ENCODE results near the gene CLTCL1. TPM values are rescaled to one million over a fixed set of nuclear protein-coding genes. Genes with fewer than 3 reads are reported as not detected.

CLTCL1 gene
- total RNA-seq, 1 experiment from 2014 or later = 7.9 TPM

DNA sequence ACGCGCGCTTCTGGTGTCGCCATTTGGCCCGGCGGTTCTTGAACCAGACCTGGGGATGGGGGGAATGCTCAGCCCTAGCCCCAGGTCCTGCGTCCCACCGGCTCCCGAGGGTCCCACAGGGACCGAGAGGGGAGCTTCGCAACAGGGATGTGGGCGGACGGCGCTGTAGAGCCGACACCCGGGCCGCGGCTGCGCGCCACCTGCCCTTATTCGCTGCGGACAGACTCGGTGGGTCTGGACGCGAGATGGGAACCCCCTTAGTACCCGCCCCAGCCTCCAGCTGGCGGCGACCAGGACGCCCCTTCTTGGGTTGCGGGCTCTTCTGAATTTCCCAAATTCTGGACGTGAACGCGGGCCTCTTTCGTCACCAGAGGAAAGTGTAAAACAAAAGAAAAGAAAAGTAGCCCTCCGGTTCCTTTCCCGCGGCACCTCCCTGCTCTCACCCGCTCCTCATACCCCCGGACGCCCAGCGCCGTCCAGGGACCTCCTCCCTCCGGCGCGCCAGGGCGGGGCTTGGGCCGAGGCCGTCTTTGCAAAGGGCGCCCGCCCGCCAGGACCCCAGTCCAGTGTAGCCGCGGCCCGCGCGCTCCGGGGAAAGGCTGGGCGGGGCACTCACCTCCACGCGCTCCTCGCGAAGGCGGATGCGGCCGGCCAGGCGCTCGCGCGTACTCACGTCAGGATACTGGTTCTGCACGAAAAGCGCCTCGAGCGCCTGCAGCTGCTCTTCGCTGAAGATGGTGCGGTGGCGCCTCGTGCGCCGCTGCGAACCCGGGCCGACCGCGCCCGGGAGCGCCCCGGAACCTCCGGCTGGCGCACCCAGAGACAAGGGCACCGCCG, 142.3 kb downstream of the CLTCL1 start:
- Mint-ChIP-seq H3K4me1 (ENCODE audit: low read depth, unreplicated experiment) (peaks cover 2% of the 10 kb centered on the region), H3K4me3 (ENCODE audit: unreplicated experiment) (no peak overlapping the region), H3K9me3 (ENCODE audit: unreplicated experiment) (no peaks in the 10 kb centered on the region), H3K27ac (ENCODE audit: unreplicated experiment) (no peak overlapping the region), H3K36me3 (ENCODE audit: insufficient read depth, unreplicated experiment) (peaks cover 5% of the 10 kb centered on the region), H3K27me3 (ENCODE audit: insufficient read depth, unreplicated experiment) (peaks cover 20% of the 10 kb centered on the region)
- Histone ChIP-seq H3K36me3 (ENCODE audit: control insufficient read depth, insufficient read depth, low read length) (no peaks in the 10 kb centered on the region), H3K27me3 (replicated peaks; ENCODE audit: control insufficient read depth, insufficient read depth, low read length) (no peaks in the 10 kb centered on the region), H3K4me1 (no peaks in the 10 kb centered on the region), H3K9me3 (no peaks in the 10 kb centered on the region), H3K4me3 (ENCODE audit: low read depth, low read length) (peak overlapping the region; percentile 27)
- no TSS peak for BruUV-seq (replicated peaks)
- intact Hi-C loops (cut with micrococcal nuclease; ENCODE audit: unreplicated experiment) = no loop called here
- peak in 1 of 2 experiments; percentile 34 for DNase-seq
- CTCF ChIA-PET = no interaction called here
- POLR2A ChIA-PET = no interaction called here
- no peak for TF ChIP-seq CTCF (IDR thresholded peaks at IDR 0.05; ENCODE audit: insufficient read depth in 1 of 2, low read depth in 1 of 2, low read length in 1 of 2, severe bottlenecking in 1 of 2, unreplicated experiment in 1 of 2)

GRCh38 chr22:19148417-19149046, 143.0 kb downstream of the CLTCL1 start:
- no peaks in the 10 kb centered on the region for H3K36me3 ChIP-seq (ENCODE audit: control insufficient read depth, insufficient read depth, low read length)
- DNase-seq = no peak
- no peak for TF ChIP-seq CTCF (IDR thresholded peaks at IDR 0.05; ENCODE audit: insufficient read depth in 1 of 2, low read depth in 1 of 2, low read length in 1 of 2, severe bottlenecking in 1 of 2, unreplicated experiment in 1 of 2)
- BruUV-seq (replicated peaks) = no TSS peak
- Mint-ChIP-seq H3K27ac (ENCODE audit: unreplicated experiment) (no peak overlapping the region), H3K27me3 (ENCODE audit: insufficient read depth, unreplicated experiment) (peaks cover 20% of the 10 kb centered on the region), H3K4me3 (ENCODE audit: unreplicated experiment) (no peak overlapping the region), H3K4me1 (ENCODE audit: low read depth, unreplicated experiment) (peaks cover 8% of the 10 kb centered on the region), H3K9me3 (ENCODE audit: unreplicated experiment) (no peaks in the 10 kb centered on the region), H3K36me3 (ENCODE audit: insufficient read depth, unreplicated experiment) (peaks cover 9% of the 10 kb centered on the region)
- no peaks in the 10 kb centered on the region for H3K9me3 ChIP-seq
- no peaks in the 10 kb centered on the region for H3K27me3 ChIP-seq (replicated peaks; ENCODE audit: control insufficient read depth, insufficient read depth, low read length)
- intact Hi-C loops (cut with micrococcal nuclease; ENCODE audit: unreplicated experiment) = no loop called here
- H3K4me3 ChIP-seq (ENCODE audit: low read depth, low read length) = no peak overlapping the region
- ChIA-PET CTCF (no interaction called here), POLR2A (no interaction called here)
- H3K4me1 ChIP-seq = peaks cover 1% of the 10 kb centered on the region; the same call in 1 of the 2 replicates

DNA sequence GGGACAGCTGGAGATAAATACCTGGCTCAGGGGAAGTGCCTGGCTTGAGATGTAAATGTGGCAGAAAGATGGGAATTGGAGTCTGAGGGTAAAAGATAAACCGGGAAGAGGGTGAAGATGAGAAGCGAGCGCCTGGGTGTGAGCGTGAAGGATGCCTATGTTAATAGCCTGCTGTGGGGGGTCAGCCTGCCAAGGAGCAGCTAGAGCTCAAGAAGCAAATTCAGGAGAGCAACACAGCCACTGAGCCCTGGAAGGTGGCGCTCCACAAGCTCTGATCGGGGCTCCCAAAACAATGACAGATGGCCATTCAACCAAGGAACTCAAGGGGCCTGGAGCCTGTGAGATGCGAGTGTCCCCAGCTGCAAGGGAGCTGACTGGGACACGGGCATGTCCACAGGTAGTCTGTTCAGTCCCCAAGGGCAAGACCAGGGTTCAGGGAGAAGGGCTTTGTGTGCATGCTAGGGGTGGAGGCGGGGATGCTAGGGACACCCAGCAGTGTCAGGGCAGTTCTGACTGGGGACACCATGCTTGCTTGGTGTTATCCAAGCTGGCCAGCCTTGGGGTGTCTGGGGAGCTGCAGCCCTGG, 144.2 kb downstream of the CLTCL1 start:
- peaks cover 16% of the 10 kb centered on the region for H3K27me3 Mint-ChIP-seq (ENCODE audit: insufficient read depth, unreplicated experiment)
- peaks cover 9% of the 10 kb centered on the region for H3K36me3 Mint-ChIP-seq (ENCODE audit: insufficient read depth, unreplicated experiment)
- H3K27me3 ChIP-seq (replicated peaks; ENCODE audit: control insufficient read depth, insufficient read depth, low read length) = no peaks in the 10 kb centered on the region
- CTCF ChIA-PET = no interaction called here
- peaks cover 4% of the 10 kb centered on the region; the same call in 1 of the 2 replicates for H3K4me1 ChIP-seq
- no peak overlapping the region for H3K27ac Mint-ChIP-seq (ENCODE audit: unreplicated experiment)
- TF ChIP-seq CTCF (IDR thresholded peaks at IDR 0.05; ENCODE audit: insufficient read depth in 1 of 2, low read depth in 1 of 2, low read length in 1 of 2, severe bottlenecking in 1 of 2, unreplicated experiment in 1 of 2) = no peak
- DNase-seq = no peak
- BruUV-seq (replicated peaks) = no TSS peak
- POLR2A ChIA-PET = no interaction called here
- peaks cover 8% of the 10 kb centered on the region for H3K4me1 Mint-ChIP-seq (ENCODE audit: low read depth, unreplicated experiment)
- H3K4me3 Mint-ChIP-seq (ENCODE audit: unreplicated experiment) = no peak overlapping the region
- no peaks in the 10 kb centered on the region for H3K36me3 ChIP-seq (ENCODE audit: control insufficient read depth, insufficient read depth, low read length)
- no peaks in the 10 kb centered on the region for H3K9me3 Mint-ChIP-seq (ENCODE audit: unreplicated experiment)
- H3K4me3 ChIP-seq (ENCODE audit: low read depth, low read length) = no peak overlapping the region
- H3K9me3 ChIP-seq = no peaks in the 10 kb centered on the region
- intact Hi-C loops (cut with micrococcal nuclease; ENCODE audit: unreplicated experiment) = no loop called here

Measured in Caco-2 (cell line).